Panc1 (cell line): Measurements from ENCODE around the gene PNMA1. TPM values are rescaled to one million over a fixed set of nuclear protein-coding genes. Genes with fewer than 3 reads are reported as not detected.

ENCODE experiments used
- ATAC-seq: fragments of 200-7000 bp; cut with Tn5 transposase; 2 replicates; pipeline ENCODE4 v1.9.1; 2020; ENCODE audit warnings: mild to moderate bottlenecking, moderate library complexity
- BruUV-seq: library from RNA; stranded (reverse); fragments of 400-500 nt; replicated peaks from 2 replicates; lab custom pipeline; 2021; lab: Mats Ljungman, UMichigan
- CTCF ChIA-PET: fragments of 300-600 bp; sonication (Branson Sonifier 250); formaldehyde crosslinking; loops from one replicate; lab custom pipeline; 2022; ENCODE audit warnings: antibody characterized with exemption; lab: Charles Lee
- POLR2A ChIA-PET: fragments of 300-600 bp; sonication (Branson Sonifier 250); formaldehyde crosslinking; loops from one replicate; lab custom pipeline; 2022; ENCODE audit warnings: antibody characterized with exemption; lab: Charles Lee
- DNase-seq: peaks from one replicate; pipeline ENCODE4 v3.0.0-alpha.2; 2010; ENCODE audit warnings: low read depth, low spot score
- H3K27ac ChIP-seq: 2 replicates; pipeline ENCODE4 v1.5.1; 2011; ENCODE audit warnings: mild to moderate bottlenecking, low read length, inconsistent platforms
- H3K27me3 ChIP-seq: fragments of 200-500 bp; sonication (Bioruptor generic); 2 replicates; pipeline ENCODE4 v1.6.0; 2014; ENCODE audit warnings: low read length, inconsistent platforms; ENCODE audit not compliant: control insufficient read depth, insufficient read depth
- H3K36me3 ChIP-seq: fragments of 200-500 bp; sonication (Bioruptor generic); 2 replicates; pipeline ENCODE4 v1.5.1; 2014; ENCODE audit warnings: inconsistent platforms, mild to moderate bottlenecking, low read length, moderate library complexity; ENCODE audit not compliant: control insufficient read depth, insufficient read depth
- H3K4me1 ChIP-seq: 2 replicates; pipeline ENCODE4 v1.5.1; 2011; ENCODE audit warnings: inconsistent platforms, mild to moderate bottlenecking, low read length, moderate library complexity; ENCODE audit not compliant: control insufficient read depth, insufficient read depth
- H3K4me3 ChIP-seq, 2 experiments: 2 replicates each; pipeline ENCODE4 v1.5.1; 2011 to 2012; ENCODE audit warnings: low read depth in 2 of 2, low read length in 2 of 2, mild to moderate bottlenecking in 2 of 2, inconsistent platforms in 1 of 2, moderate library complexity in 1 of 2
- H3K9me3 ChIP-seq: fragments of 200-500 bp; sonication (Bioruptor generic); 2 replicates; pipeline ENCODE4 v1.5.1; 2014; ENCODE audit warnings: low read depth, mild to moderate bottlenecking, inconsistent platforms, low read length, moderate library complexity; ENCODE audit not compliant: control insufficient read depth, insufficient read depth
- POLR2AphosphoS5 ChIP-seq: IDR thresholded peaks from 2 replicates; pipeline ENCODE4 v1.6.1; 2012; ENCODE audit warnings: mild to moderate bottlenecking, low read depth, low read length, moderate library complexity
- SIN3A ChIP-seq: IDR thresholded peaks from 2 replicates; pipeline ENCODE4 v1.6.1; 2012; ENCODE audit warnings: low read depth, mild to moderate bottlenecking, low read length, moderate library complexity, borderline replicate concordance; ENCODE audit not compliant: insufficient read depth
- TCF7L2 ChIP-seq: IDR thresholded peaks from 2 replicates; pipeline ENCODE4 v1.6.1; 2011; ENCODE audit warnings: mild to moderate bottlenecking, low read depth, low read length, inconsistent platforms
- in situ Hi-C: cut with HindIII; loops from 2 replicates; pipeline ENCODE4 v1.10.0; 2016; ENCODE audit warnings: low sequenced_read_pairs, low pct_unique_long_range_greater_than_20kb
- intact Hi-C: fragments of 100-400 bp; cut with micrococcal nuclease; formaldehyde crosslinking; loops from one replicate; pipeline ENCODE4 v1.10.0; 2022; ENCODE audit not compliant: unreplicated experiment
- total RNA-seq: library from RNA; stranded (reverse); gene quantifications from one replicate; pipeline ENCODE4 v1.2.1, GENCODE V29; 2021; ENCODE audit not compliant: unreplicated experiment
- TF ChIP-seq, protein P1 (sequence below): fragments of 450-650 bp; IDR thresholded peaks from 2 replicates; pipeline ENCODE4 v1.5.1; 2017; ENCODE audit warnings: mild to moderate bottlenecking
- TF ChIP-seq, protein P2 (sequence below), 2 experiments: IDR thresholded peaks; 2 replicates each; pipeline ENCODE4 v1.6.1; 2011 to 2012; ENCODE audit warnings: low read depth in 2 of 2, control low read depth in 1 of 2, low read length in 1 of 2, mild to moderate bottlenecking in 1 of 2, moderate library complexity in 1 of 2; ENCODE audit not compliant: insufficient read depth in 1 of 2

The PNMA1 gene
- total RNA-seq, 1 experiment from 2014 or later: 49.7 TPM

DNA sequence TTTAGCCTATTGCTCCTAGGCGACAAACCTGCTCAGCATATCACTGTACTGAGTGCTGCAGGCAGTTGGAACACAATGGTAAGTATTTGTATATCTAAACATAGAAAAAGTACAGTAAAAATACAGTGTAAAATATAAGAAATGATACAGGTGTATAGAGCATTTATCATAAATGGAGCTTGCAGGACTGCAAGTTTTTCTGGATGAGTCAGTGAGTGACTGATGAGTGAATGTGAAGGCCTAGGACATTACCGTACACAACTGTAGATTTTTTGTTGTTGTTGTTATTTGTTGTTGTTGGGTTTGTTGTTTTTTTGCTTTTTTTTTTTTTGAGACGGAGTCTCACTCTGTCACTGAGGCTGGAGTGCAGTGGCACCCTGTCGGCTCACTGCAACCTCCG lies 33.4 kb downstream of the PNMA1 start:
- BruUV-seq: no TSS peak
- ChIA-PET CTCF (no interaction called here), POLR2A (no interaction called here)
- Histone ChIP-seq H3K4me3 (no peak overlapping the region), H3K27ac (no peak overlapping the region), H3K27me3 (no peaks in the 10 kb centered on the region), H3K9me3 (no peaks in the 10 kb centered on the region), H3K36me3 (no peaks in the 10 kb centered on the region; the same call in 1 of the 2 replicates), H3K4me1 (no peaks in the 10 kb centered on the region)
- intact Hi-C loops: no loop called here
- no peak for DNase-seq
- TF ChIP-seq, protein P1, sequence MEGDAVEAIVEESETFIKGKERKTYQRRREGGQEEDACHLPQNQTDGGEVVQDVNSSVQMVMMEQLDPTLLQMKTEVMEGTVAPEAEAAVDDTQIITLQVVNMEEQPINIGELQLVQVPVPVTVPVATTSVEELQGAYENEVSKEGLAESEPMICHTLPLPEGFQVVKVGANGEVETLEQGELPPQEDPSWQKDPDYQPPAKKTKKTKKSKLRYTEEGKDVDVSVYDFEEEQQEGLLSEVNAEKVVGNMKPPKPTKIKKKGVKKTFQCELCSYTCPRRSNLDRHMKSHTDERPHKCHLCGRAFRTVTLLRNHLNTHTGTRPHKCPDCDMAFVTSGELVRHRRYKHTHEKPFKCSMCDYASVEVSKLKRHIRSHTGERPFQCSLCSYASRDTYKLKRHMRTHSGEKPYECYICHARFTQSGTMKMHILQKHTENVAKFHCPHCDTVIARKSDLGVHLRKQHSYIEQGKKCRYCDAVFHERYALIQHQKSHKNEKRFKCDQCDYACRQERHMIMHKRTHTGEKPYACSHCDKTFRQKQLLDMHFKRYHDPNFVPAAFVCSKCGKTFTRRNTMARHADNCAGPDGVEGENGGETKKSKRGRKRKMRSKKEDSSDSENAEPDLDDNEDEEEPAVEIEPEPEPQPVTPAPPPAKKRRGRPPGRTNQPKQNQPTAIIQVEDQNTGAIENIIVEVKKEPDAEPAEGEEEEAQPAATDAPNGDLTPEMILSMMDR: no peak
- no peak for TF ChIP-seq TCF7L2
- TF ChIP-seq, protein P2, sequence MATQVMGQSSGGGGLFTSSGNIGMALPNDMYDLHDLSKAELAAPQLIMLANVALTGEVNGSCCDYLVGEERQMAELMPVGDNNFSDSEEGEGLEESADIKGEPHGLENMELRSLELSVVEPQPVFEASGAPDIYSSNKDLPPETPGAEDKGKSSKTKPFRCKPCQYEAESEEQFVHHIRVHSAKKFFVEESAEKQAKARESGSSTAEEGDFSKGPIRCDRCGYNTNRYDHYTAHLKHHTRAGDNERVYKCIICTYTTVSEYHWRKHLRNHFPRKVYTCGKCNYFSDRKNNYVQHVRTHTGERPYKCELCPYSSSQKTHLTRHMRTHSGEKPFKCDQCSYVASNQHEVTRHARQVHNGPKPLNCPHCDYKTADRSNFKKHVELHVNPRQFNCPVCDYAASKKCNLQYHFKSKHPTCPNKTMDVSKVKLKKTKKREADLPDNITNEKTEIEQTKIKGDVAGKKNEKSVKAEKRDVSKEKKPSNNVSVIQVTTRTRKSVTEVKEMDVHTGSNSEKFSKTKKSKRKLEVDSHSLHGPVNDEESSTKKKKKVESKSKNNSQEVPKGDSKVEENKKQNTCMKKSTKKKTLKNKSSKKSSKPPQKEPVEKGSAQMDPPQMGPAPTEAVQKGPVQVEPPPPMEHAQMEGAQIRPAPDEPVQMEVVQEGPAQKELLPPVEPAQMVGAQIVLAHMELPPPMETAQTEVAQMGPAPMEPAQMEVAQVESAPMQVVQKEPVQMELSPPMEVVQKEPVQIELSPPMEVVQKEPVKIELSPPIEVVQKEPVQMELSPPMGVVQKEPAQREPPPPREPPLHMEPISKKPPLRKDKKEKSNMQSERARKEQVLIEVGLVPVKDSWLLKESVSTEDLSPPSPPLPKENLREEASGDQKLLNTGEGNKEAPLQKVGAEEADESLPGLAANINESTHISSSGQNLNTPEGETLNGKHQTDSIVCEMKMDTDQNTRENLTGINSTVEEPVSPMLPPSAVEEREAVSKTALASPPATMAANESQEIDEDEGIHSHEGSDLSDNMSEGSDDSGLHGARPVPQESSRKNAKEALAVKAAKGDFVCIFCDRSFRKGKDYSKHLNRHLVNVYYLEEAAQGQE (IDR thresholded peaks at IDR 0.05; ENCODE audit: insufficient read depth in 1 of 2, low read depth in 2 of 2, low read length in 1 of 2): no peak
- TF ChIP-seq POLR2AphosphoS5: no peak
- TF ChIP-seq SIN3A: no peak
- ATAC-seq: no peak
- in situ Hi-C loops: no loop called here

DNA sequence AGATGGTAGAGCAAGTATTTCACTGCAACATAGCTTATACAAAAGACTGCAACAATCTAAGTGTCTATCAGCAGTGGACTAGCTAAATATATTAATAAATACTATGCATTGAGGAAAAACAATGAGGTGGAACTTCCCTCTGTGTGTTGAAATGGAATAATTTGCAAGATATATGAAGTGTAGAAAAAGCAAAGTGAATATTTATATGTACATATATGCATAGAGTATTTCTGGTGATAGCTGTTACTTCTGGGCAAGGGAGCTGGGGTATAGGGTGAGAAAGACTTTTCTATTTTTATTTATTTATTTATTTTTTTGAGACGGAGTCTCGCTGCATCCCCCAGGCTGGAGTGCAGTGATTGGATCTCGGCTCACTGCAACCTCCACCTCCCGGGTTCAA lies 35.5 kb downstream of the PNMA1 start:
- no peak for DNase-seq
- Histone ChIP-seq H3K27ac (no peak overlapping the region), H3K9me3 (no peaks in the 10 kb centered on the region), H3K4me3 (no peak overlapping the region), H3K4me1 (no peaks in the 10 kb centered on the region), H3K36me3 (no peaks in the 10 kb centered on the region; the same call in 1 of the 2 replicates), H3K27me3 (no peaks in the 10 kb centered on the region)
- intact Hi-C loops: no loop called here
- ChIA-PET POLR2A (no interaction called here), CTCF (no interaction called here)
- no TSS peak for BruUV-seq
- no peak for ATAC-seq
- TF ChIP-seq, protein P1: no peak
- TF ChIP-seq TCF7L2 (no peak), POLR2AphosphoS5 (no peak), SIN3A (no peak)
- TF ChIP-seq, protein P2 (IDR thresholded peaks at IDR 0.05; ENCODE audit: insufficient read depth in 1 of 2, low read depth in 2 of 2, low read length in 1 of 2): no peak
- in situ Hi-C loops: no loop called here
